ENCODE data around the gene ULK4. TPM values are rescaled to one million over a fixed set of nuclear protein-coding genes. Genes with fewer than 3 reads are reported as not detected.

Gene ULK4
- total RNA-seq, 1 experiment from 2014 or later, result 4.2 TPM

DNA sequence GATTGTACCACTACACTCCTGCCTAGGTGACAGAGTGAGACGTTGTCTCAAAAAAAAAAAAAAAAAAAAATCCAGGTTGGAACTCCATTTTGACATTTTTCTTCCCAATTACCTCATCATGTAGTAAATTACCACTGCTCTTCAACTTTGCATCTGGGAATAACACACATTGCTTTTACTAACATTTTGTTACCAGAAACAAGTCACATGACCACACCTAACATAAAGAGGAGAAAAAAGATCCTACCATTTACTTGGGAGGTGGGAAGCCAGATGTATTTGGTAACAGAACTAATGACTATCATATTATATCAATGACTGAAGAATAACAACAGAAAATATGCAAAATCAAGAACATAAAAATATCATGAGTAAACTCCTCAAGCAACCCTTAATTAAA is 49.6 kb downstream of the ULK4 start:
- Mint-ChIP-seq H3K27ac (ENCODE audit: unreplicated experiment) (no peak overlapping the region), H3K36me3 (ENCODE audit: insufficient read depth, unreplicated experiment) (no peaks in the 10 kb centered on the region), H3K4me1 (ENCODE audit: low read depth, unreplicated experiment) (no peaks in the 10 kb centered on the region), H3K27me3 (ENCODE audit: insufficient read depth, unreplicated experiment) (no peaks in the 10 kb centered on the region), H3K9me3 (ENCODE audit: unreplicated experiment) (no peaks in the 10 kb centered on the region), H3K4me3 (ENCODE audit: unreplicated experiment) (no peak overlapping the region)
- no peak for DNase-seq
- no TSS peak for BruUV-seq (replicated peaks)
- ChIA-PET POLR2A (no interaction called here), CTCF (interaction anchor here (0.6 to 0.7 kb wide), 2 partner anchors 14 to 317 kb away, joined by 4 to 5 read pairs; no protein-coding TSS in a partner anchor)
- no peaks in the 10 kb centered on the region for H3K27me3 ChIP-seq (replicated peaks; ENCODE audit: control insufficient read depth, insufficient read depth, low read length)
- no peaks in the 10 kb centered on the region for H3K9me3 ChIP-seq
- H3K36me3 ChIP-seq (ENCODE audit: control insufficient read depth, insufficient read depth, low read length), result no peaks in the 10 kb centered on the region
- no peak overlapping the region for H3K4me3 ChIP-seq (ENCODE audit: low read depth, low read length)
- intact Hi-C loops (cut with micrococcal nuclease; ENCODE audit: unreplicated experiment), result no loop called here
- H3K4me1 ChIP-seq, result no peaks in the 10 kb centered on the region
- TF ChIP-seq CTCF (IDR thresholded peaks at IDR 0.05; ENCODE audit: insufficient read depth in 1 of 2, low read depth in 1 of 2, low read length in 1 of 2, severe bottlenecking in 1 of 2, unreplicated experiment in 1 of 2), result no peak

- no peak overlapping the region for H3K4me3 Mint-ChIP-seq (ENCODE audit: unreplicated experiment)
- no peaks in the 10 kb centered on the region for H3K4me1 ChIP-seq
- ChIA-PET CTCF (no interaction called here), POLR2A (no interaction called here)
- H3K4me3 ChIP-seq (ENCODE audit: low read depth, low read length), result no peak overlapping the region
- H3K27ac Mint-ChIP-seq (ENCODE audit: unreplicated experiment), result no peak overlapping the region
- no peaks in the 10 kb centered on the region for H3K9me3 ChIP-seq
- intact Hi-C loops (cut with micrococcal nuclease; ENCODE audit: unreplicated experiment), result no loop called here
- no peaks in the 10 kb centered on the region for H3K27me3 ChIP-seq (replicated peaks; ENCODE audit: control insufficient read depth, insufficient read depth, low read length)
- H3K9me3 Mint-ChIP-seq (ENCODE audit: unreplicated experiment), result no peaks in the 10 kb centered on the region
- no TSS peak for BruUV-seq (replicated peaks)
- no peaks in the 10 kb centered on the region for H3K27me3 Mint-ChIP-seq (ENCODE audit: insufficient read depth, unreplicated experiment)
- H3K36me3 Mint-ChIP-seq (ENCODE audit: insufficient read depth, unreplicated experiment), result no peaks in the 10 kb centered on the region
- no peak for TF ChIP-seq CTCF (IDR thresholded peaks at IDR 0.05; ENCODE audit: insufficient read depth in 1 of 2, low read depth in 1 of 2, low read length in 1 of 2, severe bottlenecking in 1 of 2, unreplicated experiment in 1 of 2)
- no peak for DNase-seq
- no peaks in the 10 kb centered on the region for H3K36me3 ChIP-seq (ENCODE audit: control insufficient read depth, insufficient read depth, low read length)
- H3K4me1 Mint-ChIP-seq (ENCODE audit: low read depth, unreplicated experiment), result no peaks in the 10 kb centered on the region
Measured at GRCh38 chr3:41907330-41908073, 54.4 kb downstream of the ULK4 start.

GRCh38 chr3:41900265-41900664 is 61.6 kb downstream of the ULK4 start:
- Histone ChIP-seq H3K4me3 (ENCODE audit: low read depth, low read length) (no peak overlapping the region), H3K36me3 (ENCODE audit: control insufficient read depth, insufficient read depth, low read length) (no peaks in the 10 kb centered on the region), H3K4me1 (no peaks in the 10 kb centered on the region), H3K27me3 (replicated peaks; ENCODE audit: control insufficient read depth, insufficient read depth, low read length) (no peaks in the 10 kb centered on the region), H3K9me3 (no peaks in the 10 kb centered on the region)
- TF ChIP-seq CTCF (IDR thresholded peaks at IDR 0.05; ENCODE audit: insufficient read depth in 1 of 2, low read depth in 1 of 2, low read length in 1 of 2, severe bottlenecking in 1 of 2, unreplicated experiment in 1 of 2), result no peak
- Mint-ChIP-seq H3K9me3 (ENCODE audit: unreplicated experiment) (no peaks in the 10 kb centered on the region), H3K4me1 (ENCODE audit: low read depth, unreplicated experiment) (no peaks in the 10 kb centered on the region), H3K27me3 (ENCODE audit: insufficient read depth, unreplicated experiment) (no peaks in the 10 kb centered on the region), H3K27ac (ENCODE audit: unreplicated experiment) (no peak overlapping the region), H3K36me3 (ENCODE audit: insufficient read depth, unreplicated experiment) (no peaks in the 10 kb centered on the region), H3K4me3 (ENCODE audit: unreplicated experiment) (no peak overlapping the region)
- BruUV-seq (replicated peaks), result no TSS peak
- ChIA-PET CTCF (no interaction called here), POLR2A (no interaction called here)
- no peak for DNase-seq
- intact Hi-C loops (cut with micrococcal nuclease; ENCODE audit: unreplicated experiment), result no loop called here
